WTC11 (cell line): Measurements from ENCODE around the gene ZNF710. TPM values are rescaled to one million over a fixed set of nuclear protein-coding genes. Genes with fewer than 3 reads are reported as not detected.
A peak's percentile ranks its signal among the peaks of the same experiment; 100 is the strongest.

Experiments used
- ATAC-seq: fragments of 200-7000 bp; cut with Tn5 transposase; 2 replicates; pipeline ENCODE4 v1.10.0; 2021; ENCODE audit warnings: mild to moderate bottlenecking, moderate library complexity
- CTCF ChIA-PET: fragments of 300-600 bp; sonication (Branson Sonifier 250); formaldehyde crosslinking; loops from one replicate; lab custom pipeline; 2021; ENCODE audit warnings: antibody characterized with exemption; lab: Charles Lee
- POLR2A ChIA-PET: fragments of 350-600 bp; sonication (Branson Sonifier 250); formaldehyde crosslinking; loops from one replicate; lab custom pipeline; 2021; ENCODE audit warnings: antibody characterized with exemption; lab: Charles Lee
- DNase-seq: peaks from one replicate; pipeline ENCODE4 v3.0.0; 2021; ENCODE audit warnings: low spot score
- H3K27ac Mint-ChIP-seq: 2 replicates; pipeline ENCODE4 v1.8.0; 2021; ENCODE audit warnings: mixed read lengths
- H3K27me3 Mint-ChIP-seq: 2 replicates; pipeline ENCODE4 v1.8.0; 2021; ENCODE audit warnings: low read depth, mild to moderate bottlenecking, moderate library complexity, mixed read lengths
- H3K36me3 Mint-ChIP-seq: 2 replicates; pipeline ENCODE4 v1.8.0; 2021; ENCODE audit warnings: mixed read lengths
- H3K4me1 Mint-ChIP-seq: 2 replicates; pipeline ENCODE4 v1.8.0; 2022; ENCODE audit warnings: mixed read lengths
- H3K4me3 Mint-ChIP-seq: 2 replicates; pipeline ENCODE4 v1.8.0; 2021; ENCODE audit warnings: mild to moderate bottlenecking, moderate library complexity, mixed read lengths
- H3K9me3 Mint-ChIP-seq: 2 replicates; pipeline ENCODE4 v1.8.0; 2021; ENCODE audit warnings: mixed read lengths
- CREB1 ChIP-seq: sonication (generic); formaldehyde crosslinking; IDR thresholded peaks from 2 replicates; pipeline ENCODE4 v1.8.0; 2023; ENCODE audit warnings: mild to moderate bottlenecking, missing genetic modification reagents
- CREM ChIP-seq: sonication (generic); formaldehyde crosslinking; IDR thresholded peaks from 2 replicates; pipeline ENCODE4 v1.8.1; 2022; ENCODE audit warnings: mild to moderate bottlenecking, missing genetic modification reagents, moderate library complexity
- ETV6 ChIP-seq: sonication (generic); formaldehyde crosslinking; IDR thresholded peaks from 2 replicates; pipeline ENCODE4 v1.8.1; 2022; ENCODE audit warnings: mild to moderate bottlenecking, missing genetic modification reagents
- TP53 ChIP-seq: sonication (generic); formaldehyde crosslinking; IDR thresholded peaks from 2 replicates; pipeline ENCODE4 v1.8.1; 2023; ENCODE audit warnings: mild to moderate bottlenecking, missing genetic modification reagents
- ZNF396 ChIP-seq: fragments of 250-450 bp; sonication (Bioruptor Pico); IDR thresholded peaks from 2 replicates; pipeline ENCODE4 v1.8.0; 2021; ENCODE audit warnings: mild to moderate bottlenecking, moderate library complexity, borderline replicate concordance
- total RNA-seq: library from RNA; stranded (reverse); gene quantifications from 3 replicates; pipeline ENCODE4 v1.2.3, GENCODE V29; 2021
- TF ChIP-seq, protein P1 (sequence below): sonication (generic); formaldehyde crosslinking; IDR thresholded peaks from 2 replicates; pipeline ENCODE4 v1.8.1; 2023; ENCODE audit warnings: mild to moderate bottlenecking, missing genetic modification reagents, moderate library complexity
- TF ChIP-seq, protein P2 (sequence below): sonication (generic); formaldehyde crosslinking; IDR thresholded peaks from 2 replicates; pipeline ENCODE4 v1.8.0; 2023; ENCODE audit warnings: missing genetic modification reagents
- TF ChIP-seq, protein P3 (sequence below): sonication (generic); formaldehyde crosslinking; IDR thresholded peaks from 2 replicates; pipeline ENCODE4 v1.8.1; 2023; ENCODE audit warnings: mild to moderate bottlenecking, missing genetic modification reagents, moderate library complexity
- TF ChIP-seq, protein P4 (sequence below): sonication (generic); formaldehyde crosslinking; IDR thresholded peaks from 2 replicates; pipeline ENCODE4 v1.8.0; 2022; ENCODE audit warnings: mild to moderate bottlenecking, missing genetic modification reagents
- TF ChIP-seq, protein P5 (sequence below): sonication (generic); formaldehyde crosslinking; IDR thresholded peaks from 2 replicates; pipeline ENCODE4 v1.8.1; 2023; ENCODE audit warnings: mild to moderate bottlenecking, missing genetic modification reagents
- TF ChIP-seq, protein P6 (sequence below): sonication (generic); formaldehyde crosslinking; IDR thresholded peaks from 2 replicates; pipeline ENCODE4 v1.8.1; 2023; ENCODE audit warnings: mild to moderate bottlenecking, moderate library complexity, missing genetic modification reagents
- TF ChIP-seq, protein P7 (sequence below): fragments of 250-450 bp; sonication (Bioruptor Pico); conservative IDR thresholded peaks from 2 replicates; pipeline ENCODE4 v1.9.0; 2021; ENCODE audit warnings: mild to moderate bottlenecking
- TF ChIP-seq, protein P8 (sequence below): sonication (generic); formaldehyde crosslinking; IDR thresholded peaks from 2 replicates; pipeline ENCODE4 v1.8.0; 2022; ENCODE audit warnings: mild to moderate bottlenecking, missing genetic modification reagents
- TF ChIP-seq, protein P9 (sequence below): sonication (generic); formaldehyde crosslinking; IDR thresholded peaks from 2 replicates; pipeline ENCODE4 v1.8.1; 2022; ENCODE audit warnings: missing genetic modification reagents, borderline replicate concordance
- TF ChIP-seq, protein P10 (sequence below): fragments of 250-450 bp; sonication (Bioruptor Pico); IDR thresholded peaks from 2 replicates; pipeline ENCODE4 v1.9.0; 2021; ENCODE audit warnings: mild to moderate bottlenecking

ZNF710 gene
- total RNA-seq, 1 experiment from 2014 or later: 25.9 TPM

DNA sequence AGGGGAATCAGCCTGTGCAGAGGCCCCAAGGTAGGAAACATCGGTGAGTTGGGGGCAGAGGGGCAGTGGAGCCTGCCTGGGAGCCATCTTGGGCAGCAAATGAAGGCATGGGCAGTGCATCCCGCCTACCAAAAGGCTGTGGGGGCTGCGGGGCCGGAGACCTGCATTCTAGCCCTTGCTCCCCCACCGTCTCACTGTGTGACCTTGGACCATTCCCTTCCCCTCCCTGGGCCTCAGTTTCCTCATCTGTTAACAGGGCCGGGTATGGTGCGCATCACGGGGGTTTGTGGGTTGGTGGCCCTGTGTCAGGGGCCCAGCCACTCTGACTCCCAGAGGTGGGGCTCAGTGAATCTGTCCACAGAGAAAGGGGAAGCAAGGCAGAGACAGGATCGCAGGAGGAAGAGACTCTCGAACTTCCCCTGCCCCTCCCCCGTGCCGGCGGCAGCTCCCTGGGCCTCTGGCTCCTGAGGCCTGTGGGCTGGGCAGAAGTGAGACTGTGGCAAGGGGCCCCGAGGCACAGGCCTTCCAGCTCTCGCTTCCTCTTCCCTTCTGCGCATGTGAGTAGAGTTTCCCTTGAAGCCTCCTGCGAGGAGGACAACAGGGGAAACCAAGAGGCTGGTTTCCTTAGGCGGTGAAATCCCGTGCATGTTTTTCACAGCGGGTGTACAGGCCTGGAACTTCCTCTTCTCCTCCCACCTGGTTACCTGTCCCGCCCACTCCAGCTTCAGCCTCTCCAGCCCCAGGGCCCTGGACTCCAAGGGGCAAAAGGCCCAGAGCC is 58.3 kb downstream of the ZNF710 start (continued):
- TF ChIP-seq, protein P1, sequence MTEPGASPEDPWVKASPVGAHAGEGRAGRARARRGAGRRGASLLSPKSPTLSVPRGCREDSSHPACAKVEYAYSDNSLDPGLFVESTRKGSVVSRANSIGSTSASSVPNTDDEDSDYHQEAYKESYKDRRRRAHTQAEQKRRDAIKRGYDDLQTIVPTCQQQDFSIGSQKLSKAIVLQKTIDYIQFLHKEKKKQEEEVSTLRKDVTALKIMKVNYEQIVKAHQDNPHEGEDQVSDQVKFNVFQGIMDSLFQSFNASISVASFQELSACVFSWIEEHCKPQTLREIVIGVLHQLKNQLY (CRISPR knock-in tag): no peak
- TF ChIP-seq ETV6 (CRISPR knock-in tag) (peak; percentile 89), CREB1 (CRISPR knock-in tag) (no peak), ZNF396 (CRISPR knock-in tag) (no peak), TP53 (CRISPR knock-in tag) (no peak)
- TF ChIP-seq, protein P2, sequence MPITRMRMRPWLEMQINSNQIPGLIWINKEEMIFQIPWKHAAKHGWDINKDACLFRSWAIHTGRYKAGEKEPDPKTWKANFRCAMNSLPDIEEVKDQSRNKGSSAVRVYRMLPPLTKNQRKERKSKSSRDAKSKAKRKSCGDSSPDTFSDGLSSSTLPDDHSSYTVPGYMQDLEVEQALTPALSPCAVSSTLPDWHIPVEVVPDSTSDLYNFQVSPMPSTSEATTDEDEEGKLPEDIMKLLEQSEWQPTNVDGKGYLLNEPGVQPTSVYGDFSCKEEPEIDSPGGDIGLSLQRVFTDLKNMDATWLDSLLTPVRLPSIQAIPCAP (CRISPR knock-in tag): no peak
- TF ChIP-seq, protein P3, sequence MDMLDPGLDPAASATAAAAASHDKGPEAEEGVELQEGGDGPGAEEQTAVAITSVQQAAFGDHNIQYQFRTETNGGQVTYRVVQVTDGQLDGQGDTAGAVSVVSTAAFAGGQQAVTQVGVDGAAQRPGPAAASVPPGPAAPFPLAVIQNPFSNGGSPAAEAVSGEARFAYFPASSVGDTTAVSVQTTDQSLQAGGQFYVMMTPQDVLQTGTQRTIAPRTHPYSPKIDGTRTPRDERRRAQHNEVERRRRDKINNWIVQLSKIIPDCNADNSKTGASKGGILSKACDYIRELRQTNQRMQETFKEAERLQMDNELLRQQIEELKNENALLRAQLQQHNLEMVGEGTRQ (CRISPR knock-in tag): no peak
- TF ChIP-seq, protein P4, sequence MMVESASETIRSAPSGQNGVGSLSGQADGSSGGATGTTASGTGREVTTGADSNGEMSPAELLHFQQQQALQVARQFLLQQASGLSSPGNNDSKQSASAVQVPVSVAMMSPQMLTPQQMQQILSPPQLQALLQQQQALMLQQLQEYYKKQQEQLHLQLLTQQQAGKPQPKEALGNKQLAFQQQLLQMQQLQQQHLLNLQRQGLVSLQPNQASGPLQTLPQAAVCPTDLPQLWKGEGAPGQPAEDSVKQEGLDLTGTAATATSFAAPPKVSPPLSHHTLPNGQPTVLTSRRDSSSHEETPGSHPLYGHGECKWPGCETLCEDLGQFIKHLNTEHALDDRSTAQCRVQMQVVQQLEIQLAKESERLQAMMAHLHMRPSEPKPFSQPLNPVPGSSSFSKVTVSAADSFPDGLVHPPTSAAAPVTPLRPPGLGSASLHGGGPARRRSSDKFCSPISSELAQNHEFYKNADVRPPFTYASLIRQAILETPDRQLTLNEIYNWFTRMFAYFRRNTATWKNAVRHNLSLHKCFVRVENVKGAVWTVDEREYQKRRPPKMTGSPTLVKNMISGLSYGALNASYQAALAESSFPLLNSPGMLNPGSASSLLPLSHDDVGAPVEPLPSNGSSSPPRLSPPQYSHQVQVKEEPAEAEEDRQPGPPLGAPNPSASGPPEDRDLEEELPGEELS (CRISPR knock-in tag): no peak
- TF ChIP-seq, protein P5, sequence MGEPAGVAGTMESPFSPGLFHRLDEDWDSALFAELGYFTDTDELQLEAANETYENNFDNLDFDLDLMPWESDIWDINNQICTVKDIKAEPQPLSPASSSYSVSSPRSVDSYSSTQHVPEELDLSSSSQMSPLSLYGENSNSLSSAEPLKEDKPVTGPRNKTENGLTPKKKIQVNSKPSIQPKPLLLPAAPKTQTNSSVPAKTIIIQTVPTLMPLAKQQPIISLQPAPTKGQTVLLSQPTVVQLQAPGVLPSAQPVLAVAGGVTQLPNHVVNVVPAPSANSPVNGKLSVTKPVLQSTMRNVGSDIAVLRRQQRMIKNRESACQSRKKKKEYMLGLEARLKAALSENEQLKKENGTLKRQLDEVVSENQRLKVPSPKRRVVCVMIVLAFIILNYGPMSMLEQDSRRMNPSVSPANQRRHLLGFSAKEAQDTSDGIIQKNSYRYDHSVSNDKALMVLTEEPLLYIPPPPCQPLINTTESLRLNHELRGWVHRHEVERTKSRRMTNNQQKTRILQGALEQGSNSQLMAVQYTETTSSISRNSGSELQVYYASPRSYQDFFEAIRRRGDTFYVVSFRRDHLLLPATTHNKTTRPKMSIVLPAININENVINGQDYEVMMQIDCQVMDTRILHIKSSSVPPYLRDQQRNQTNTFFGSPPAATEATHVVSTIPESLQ: no peak
- TF ChIP-seq, all 79 proteins: peak for 6

DNA sequence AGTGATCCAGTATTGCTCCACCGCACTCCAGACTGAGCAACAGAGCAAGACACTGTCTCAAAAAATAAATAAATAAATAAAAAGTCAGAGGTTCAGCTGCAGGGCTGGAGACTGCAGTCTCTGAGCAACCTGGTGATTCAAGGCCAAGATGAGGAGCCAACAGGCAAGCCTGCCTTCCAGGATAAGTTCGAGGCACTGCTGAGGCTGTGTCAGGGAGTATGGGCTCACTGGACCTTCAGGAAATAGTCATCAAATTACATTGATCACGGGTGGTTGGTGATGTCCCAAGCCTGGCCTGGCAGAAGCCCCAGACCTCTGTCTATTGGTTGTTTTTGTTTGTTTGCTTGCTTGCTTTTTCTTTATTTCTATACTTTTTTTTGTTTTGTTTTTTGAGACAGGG is 59.7 kb downstream of the ZNF710 start:
- H3K4me1 Mint-ChIP-seq: peaks cover 73% of the 10 kb centered on the region
- no peaks in the 10 kb centered on the region; the same call in 1 of the 2 replicates for H3K27me3 Mint-ChIP-seq
- no peak overlapping the region for H3K4me3 Mint-ChIP-seq
- POLR2A ChIA-PET: interaction anchor here (1.9 kb wide), 1 partner anchor 59 kb away, joined by 5 read pairs; the partner anchor contains the start of gene ZNF710
- CTCF ChIA-PET: interaction anchor here (1.3 to 1.6 kb wide), 2 partner anchors 29 to 163 kb away, joined by 3 read pairs; no protein-coding TSS in a partner anchor
- ATAC-seq (no peak), DNase-seq (no peak)
- peaks cover 4% of the 10 kb centered on the region; the same call in 1 of the 2 replicates for H3K9me3 Mint-ChIP-seq
- peak overlapping the region; percentile 48; the same call in 1 of the 2 replicates for H3K27ac Mint-ChIP-seq
- no peaks in the 10 kb centered on the region for H3K36me3 Mint-ChIP-seq
- TF ChIP-seq, protein P6, sequence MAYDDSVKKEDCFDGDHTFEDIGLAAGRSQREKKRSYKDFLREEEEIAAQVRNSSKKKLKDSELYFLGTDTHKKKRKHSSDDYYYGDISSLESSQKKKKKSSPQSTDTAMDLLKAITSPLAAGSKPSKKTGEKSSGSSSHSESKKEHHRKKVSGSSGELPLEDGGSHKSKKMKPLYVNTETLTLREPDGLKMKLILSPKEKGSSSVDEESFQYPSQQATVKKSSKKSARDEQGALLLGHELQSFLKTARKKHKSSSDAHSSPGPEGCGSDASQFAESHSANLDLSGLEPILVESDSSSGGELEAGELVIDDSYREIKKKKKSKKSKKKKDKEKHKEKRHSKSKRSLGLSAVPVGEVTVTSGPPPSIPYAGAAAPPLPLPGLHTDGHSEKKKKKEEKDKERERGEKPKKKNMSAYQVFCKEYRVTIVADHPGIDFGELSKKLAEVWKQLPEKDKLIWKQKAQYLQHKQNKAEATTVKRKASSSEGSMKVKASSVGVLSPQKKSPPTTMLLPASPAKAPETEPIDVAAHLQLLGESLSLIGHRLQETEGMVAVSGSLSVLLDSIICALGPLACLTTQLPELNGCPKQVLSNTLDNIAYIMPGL (CRISPR knock-in tag): no peak
- TF ChIP-seq, protein P7, sequence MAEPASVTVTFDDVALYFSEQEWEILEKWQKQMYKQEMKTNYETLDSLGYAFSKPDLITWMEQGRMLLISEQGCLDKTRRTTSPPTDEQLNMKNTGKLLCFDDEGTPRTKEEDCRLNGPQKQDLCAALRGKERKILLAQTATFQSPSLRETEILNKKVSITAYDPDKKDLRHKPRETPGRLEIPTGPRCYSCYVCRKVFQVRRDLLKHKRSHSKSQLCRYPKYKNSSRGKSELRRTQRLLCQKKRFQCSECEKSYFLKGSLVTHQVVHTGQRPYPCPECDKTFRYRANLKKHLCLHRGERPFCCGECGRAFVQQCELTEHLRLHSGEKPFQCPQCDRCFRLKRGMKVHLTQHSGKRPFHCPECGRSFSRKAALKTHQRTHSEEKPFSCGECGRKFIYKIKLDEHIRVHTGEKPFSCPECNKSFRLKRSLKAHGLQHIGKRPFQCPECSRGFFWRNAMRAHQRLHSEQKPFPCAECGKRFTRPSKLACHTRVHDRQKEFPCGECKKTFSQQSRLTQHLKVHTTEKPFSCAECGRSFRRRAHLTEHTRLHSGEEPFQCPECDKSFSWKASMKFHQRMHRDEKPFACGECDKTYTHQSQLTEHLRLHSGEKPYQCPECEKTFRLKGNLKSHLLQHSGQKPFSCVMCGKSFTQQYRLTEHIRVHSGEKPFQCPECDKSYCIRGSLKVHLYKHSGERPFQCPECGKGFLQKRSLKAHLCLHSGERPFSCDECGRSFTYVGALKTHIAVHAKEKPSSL (CRISPR knock-in tag): no peak
- TF ChIP-seq, protein P8, sequence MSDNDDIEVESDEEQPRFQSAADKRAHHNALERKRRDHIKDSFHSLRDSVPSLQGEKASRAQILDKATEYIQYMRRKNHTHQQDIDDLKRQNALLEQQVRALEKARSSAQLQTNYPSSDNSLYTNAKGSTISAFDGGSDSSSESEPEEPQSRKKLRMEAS: no peak
- TF ChIP-seq, protein P9, sequence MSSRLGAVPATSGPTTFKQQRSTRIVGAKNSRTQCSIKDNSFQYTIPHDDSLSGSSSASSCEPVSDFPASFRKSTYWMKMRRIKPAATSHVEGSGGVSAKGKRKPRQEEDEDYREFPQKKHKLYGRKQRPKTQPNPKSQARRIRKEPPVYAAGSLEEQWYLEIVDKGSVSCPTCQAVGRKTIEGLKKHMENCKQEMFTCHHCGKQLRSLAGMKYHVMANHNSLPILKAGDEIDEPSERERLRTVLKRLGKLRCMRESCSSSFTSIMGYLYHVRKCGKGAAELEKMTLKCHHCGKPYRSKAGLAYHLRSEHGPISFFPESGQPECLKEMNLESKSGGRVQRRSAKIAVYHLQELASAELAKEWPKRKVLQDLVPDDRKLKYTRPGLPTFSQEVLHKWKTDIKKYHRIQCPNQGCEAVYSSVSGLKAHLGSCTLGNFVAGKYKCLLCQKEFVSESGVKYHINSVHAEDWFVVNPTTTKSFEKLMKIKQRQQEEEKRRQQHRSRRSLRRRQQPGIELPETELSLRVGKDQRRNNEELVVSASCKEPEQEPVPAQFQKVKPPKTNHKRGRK (CRISPR knock-in tag): no peak
- TF ChIP-seq, protein P10, sequence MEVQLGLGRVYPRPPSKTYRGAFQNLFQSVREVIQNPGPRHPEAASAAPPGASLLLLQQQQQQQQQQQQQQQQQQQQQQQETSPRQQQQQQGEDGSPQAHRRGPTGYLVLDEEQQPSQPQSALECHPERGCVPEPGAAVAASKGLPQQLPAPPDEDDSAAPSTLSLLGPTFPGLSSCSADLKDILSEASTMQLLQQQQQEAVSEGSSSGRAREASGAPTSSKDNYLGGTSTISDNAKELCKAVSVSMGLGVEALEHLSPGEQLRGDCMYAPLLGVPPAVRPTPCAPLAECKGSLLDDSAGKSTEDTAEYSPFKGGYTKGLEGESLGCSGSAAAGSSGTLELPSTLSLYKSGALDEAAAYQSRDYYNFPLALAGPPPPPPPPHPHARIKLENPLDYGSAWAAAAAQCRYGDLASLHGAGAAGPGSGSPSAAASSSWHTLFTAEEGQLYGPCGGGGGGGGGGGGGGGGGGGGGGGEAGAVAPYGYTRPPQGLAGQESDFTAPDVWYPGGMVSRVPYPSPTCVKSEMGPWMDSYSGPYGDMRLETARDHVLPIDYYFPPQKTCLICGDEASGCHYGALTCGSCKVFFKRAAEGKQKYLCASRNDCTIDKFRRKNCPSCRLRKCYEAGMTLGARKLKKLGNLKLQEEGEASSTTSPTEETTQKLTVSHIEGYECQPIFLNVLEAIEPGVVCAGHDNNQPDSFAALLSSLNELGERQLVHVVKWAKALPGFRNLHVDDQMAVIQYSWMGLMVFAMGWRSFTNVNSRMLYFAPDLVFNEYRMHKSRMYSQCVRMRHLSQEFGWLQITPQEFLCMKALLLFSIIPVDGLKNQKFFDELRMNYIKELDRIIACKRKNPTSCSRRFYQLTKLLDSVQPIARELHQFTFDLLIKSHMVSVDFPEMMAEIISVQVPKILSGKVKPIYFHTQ (CRISPR knock-in tag): no peak
- no peak for TF ChIP-seq CREM (CRISPR knock-in tag)
